GM12878 (cell line): ENCODE data around the gene P2RX1. TPM values are rescaled to one million over a fixed set of nuclear protein-coding genes. Genes with fewer than 3 reads are reported as not detected.
A peak's percentile ranks its signal among the peaks of the same experiment; 100 is the strongest.

Source experiments
- BCL11A ChIP-seq: IDR thresholded peaks from 2 replicates; pipeline ENCODE4 v1.6.1; 2011; ENCODE audit warnings: low read depth, low read length
- BHLHE40 ChIP-seq, 2 experiments: fragments of 450-650 bp in 1 of 2; IDR thresholded peaks; 2 replicates each; pipeline ENCODE4 v1.6.1; 2011 to 2017; ENCODE audit warnings: low read depth in 2 of 2, borderline replicate concordance in 1 of 2, improper control_type of control experiment in 1 of 2, low read length in 1 of 2, mild to moderate bottlenecking in 1 of 2
- CHD4 ChIP-seq: fragments of 200-600 bp; sonication (generic); IDR thresholded peaks from 2 replicates; pipeline ENCODE4 v1.6.1; 2016; ENCODE audit warnings: mild to moderate bottlenecking
- DPF2 ChIP-seq: fragments of 450-650 bp; IDR thresholded peaks from 2 replicates; pipeline ENCODE4 v1.6.1; 2017; ENCODE audit warnings: mild to moderate bottlenecking
- ESRRA ChIP-seq: IDR thresholded peaks from 2 replicates; pipeline ENCODE4 v1.6.1; 2012; ENCODE audit warnings: mild to moderate bottlenecking, low read length, improper control_type of control experiment
- FOXM1 ChIP-seq: IDR thresholded peaks from 2 replicates; pipeline ENCODE4 v1.6.1; 2012; ENCODE audit warnings: low read depth, mild to moderate bottlenecking, inconsistent platforms, low read length, moderate library complexity
- GABPA ChIP-seq: IDR thresholded peaks from 2 replicates; pipeline ENCODE4 v1.6.1; 2014; ENCODE audit warnings: antibody characterized with exemption, low read depth, mild to moderate bottlenecking, inconsistent platforms
- JUND ChIP-seq: IDR thresholded peaks from 2 replicates; pipeline ENCODE4 v1.6.1; 2012; ENCODE audit warnings: low read depth, mild to moderate bottlenecking, low read length, improper control_type of control experiment, moderate library complexity
- KAT2A ChIP-seq: conservative IDR thresholded peaks from 2 replicates; pipeline ENCODE4 v1.6.1; 2011; ENCODE audit warnings: low read depth, low read length; ENCODE audit not compliant: control insufficient read depth
- NFYA ChIP-seq: IDR thresholded peaks from 2 replicates; pipeline ENCODE4 v1.6.1; 2011; ENCODE audit warnings: low read depth, mild to moderate bottlenecking, low read length, improper control_type of control experiment, borderline replicate concordance
- RAD51 ChIP-seq: fragments of 450-650 bp; IDR thresholded peaks from 2 replicates; pipeline ENCODE4 v1.6.1; 2016; ENCODE audit warnings: moderate library complexity, mild to moderate bottlenecking, inconsistent platforms
- TCF7 ChIP-seq: IDR thresholded peaks from 2 replicates; pipeline ENCODE4 v1.6.1; 2014; ENCODE audit warnings: antibody characterized with exemption, borderline replicate concordance
- ZNF207 ChIP-seq: fragments of 450-650 bp; IDR thresholded peaks from 2 replicates; pipeline ENCODE4 v1.6.1; 2014; ENCODE audit warnings: antibody characterized with exemption, mild to moderate bottlenecking, borderline replicate concordance
- ZSCAN29 ChIP-seq: fragments of 450-650 bp; IDR thresholded peaks from 2 replicates; pipeline ENCODE4 v1.6.1; 2017; ENCODE audit warnings: mild to moderate bottlenecking, moderate library complexity
- polyA plus RNA-seq, 11 experiments: library from polyadenylated mRNA; depleted of rRNA in 4 of 11; unstranded in 6 of 11; stranded (reverse) in 5 of 11; fragments of >200 nt; fragmentation: Nextera tagmentation in 4 of 11; fragmentation: Illumina TruSeq in 1 of 11; extraction: Ambion mirVana in 4 of 11; extraction: Trizol in 1 of 11; gene quantifications; 1 replicate in 1 of 11; 2 replicates in 10 of 11; pipeline versions ENCODE4 v1.2.1 to v1.2.3, GENCODE V29; 2011 to 2016; ENCODE audit warnings: inconsistent platforms in 2 of 11, missing spikeins in 2 of 11, low read depth in 1 of 11
- total RNA-seq, 4 experiments: library from RNA; depleted of rRNA in 3 of 4; stranded (reverse); fragments of >200 nt in 3 of 4; fragmentation: Illumina TruSeq in 1 of 4; extraction: Trizol in 1 of 4; gene quantifications; 2 replicates each; pipeline versions ENCODE4 v1.2.1 to v1.2.3, GENCODE V29; 2013 to 2021
- TF ChIP-seq, protein P1 (sequence below): fragments of 450-650 bp; IDR thresholded peaks from 2 replicates; pipeline ENCODE4 v1.6.1; 2017; ENCODE audit warnings: mild to moderate bottlenecking, moderate library complexity
- TF ChIP-seq, protein P2 (sequence below): fragments of 450-650 bp; IDR thresholded peaks from 2 replicates; pipeline ENCODE4 v1.6.1; 2016; ENCODE audit warnings: mild to moderate bottlenecking
- TF ChIP-seq, protein P3 (sequence below): fragments of 450-650 bp; IDR thresholded peaks from 2 replicates; pipeline ENCODE4 v1.6.1; 2017; ENCODE audit warnings: low read depth, mild to moderate bottlenecking, moderate library complexity
- TF ChIP-seq, protein P4 (sequence below): fragments of 450-650 bp; IDR thresholded peaks from 2 replicates; pipeline ENCODE4 v1.6.1; 2017; ENCODE audit warnings: borderline replicate concordance
- TF ChIP-seq, protein P5 (sequence below): fragments of 450-650 bp; formaldehyde crosslinking; IDR thresholded peaks from 2 replicates; pipeline ENCODE4 v1.5.0; 2022; ENCODE audit warnings: mild to moderate bottlenecking, missing genetic modification characterization

P2RX1 gene
- total and polyA plus RNA-seq, 10 of the 15 experiments (the other 5 are each of a cell fraction or from before 2014, with no cell fraction given): 0.12 to 6.2 (median 3.4) TPM

DNA sequence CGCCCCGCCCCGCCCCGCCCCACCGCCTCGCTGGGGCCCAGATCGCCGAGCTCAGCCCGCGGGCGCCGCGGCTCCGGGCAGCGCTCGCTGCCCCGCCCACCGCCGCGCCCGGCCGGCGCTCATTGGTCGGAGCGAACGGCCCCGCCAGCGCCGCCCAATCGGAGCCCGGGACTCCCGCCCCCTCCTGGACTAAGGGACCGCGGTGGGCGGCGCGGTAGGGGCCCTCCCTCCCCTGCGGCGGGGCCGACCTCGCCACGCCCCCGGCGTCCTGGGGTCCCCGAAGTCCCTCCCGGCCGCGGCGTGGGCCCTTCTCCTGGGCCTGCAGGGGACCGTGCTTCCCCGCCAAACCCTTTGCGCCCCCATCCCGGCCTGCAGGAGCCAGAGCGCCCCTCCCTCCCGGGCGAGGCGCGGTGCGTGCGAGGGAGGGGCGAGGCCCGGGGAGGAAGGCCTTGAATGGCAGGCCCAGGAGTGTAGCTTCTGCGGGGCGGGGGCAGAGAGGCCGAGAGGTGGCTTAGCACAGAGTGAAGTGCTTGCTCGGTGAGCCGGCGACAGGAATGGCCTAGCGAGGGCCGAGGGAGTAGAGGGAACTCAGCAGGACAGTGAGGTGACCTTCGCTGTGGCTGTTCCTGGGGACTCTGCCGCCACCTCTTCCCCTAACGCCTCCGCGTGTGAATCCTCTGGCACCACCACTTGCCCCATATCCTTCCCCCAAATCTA lies 23.1 kb downstream of the P2RX1 start, which contains the start of gene CAMKK1 (continued):
- TF ChIP-seq, protein P1, sequence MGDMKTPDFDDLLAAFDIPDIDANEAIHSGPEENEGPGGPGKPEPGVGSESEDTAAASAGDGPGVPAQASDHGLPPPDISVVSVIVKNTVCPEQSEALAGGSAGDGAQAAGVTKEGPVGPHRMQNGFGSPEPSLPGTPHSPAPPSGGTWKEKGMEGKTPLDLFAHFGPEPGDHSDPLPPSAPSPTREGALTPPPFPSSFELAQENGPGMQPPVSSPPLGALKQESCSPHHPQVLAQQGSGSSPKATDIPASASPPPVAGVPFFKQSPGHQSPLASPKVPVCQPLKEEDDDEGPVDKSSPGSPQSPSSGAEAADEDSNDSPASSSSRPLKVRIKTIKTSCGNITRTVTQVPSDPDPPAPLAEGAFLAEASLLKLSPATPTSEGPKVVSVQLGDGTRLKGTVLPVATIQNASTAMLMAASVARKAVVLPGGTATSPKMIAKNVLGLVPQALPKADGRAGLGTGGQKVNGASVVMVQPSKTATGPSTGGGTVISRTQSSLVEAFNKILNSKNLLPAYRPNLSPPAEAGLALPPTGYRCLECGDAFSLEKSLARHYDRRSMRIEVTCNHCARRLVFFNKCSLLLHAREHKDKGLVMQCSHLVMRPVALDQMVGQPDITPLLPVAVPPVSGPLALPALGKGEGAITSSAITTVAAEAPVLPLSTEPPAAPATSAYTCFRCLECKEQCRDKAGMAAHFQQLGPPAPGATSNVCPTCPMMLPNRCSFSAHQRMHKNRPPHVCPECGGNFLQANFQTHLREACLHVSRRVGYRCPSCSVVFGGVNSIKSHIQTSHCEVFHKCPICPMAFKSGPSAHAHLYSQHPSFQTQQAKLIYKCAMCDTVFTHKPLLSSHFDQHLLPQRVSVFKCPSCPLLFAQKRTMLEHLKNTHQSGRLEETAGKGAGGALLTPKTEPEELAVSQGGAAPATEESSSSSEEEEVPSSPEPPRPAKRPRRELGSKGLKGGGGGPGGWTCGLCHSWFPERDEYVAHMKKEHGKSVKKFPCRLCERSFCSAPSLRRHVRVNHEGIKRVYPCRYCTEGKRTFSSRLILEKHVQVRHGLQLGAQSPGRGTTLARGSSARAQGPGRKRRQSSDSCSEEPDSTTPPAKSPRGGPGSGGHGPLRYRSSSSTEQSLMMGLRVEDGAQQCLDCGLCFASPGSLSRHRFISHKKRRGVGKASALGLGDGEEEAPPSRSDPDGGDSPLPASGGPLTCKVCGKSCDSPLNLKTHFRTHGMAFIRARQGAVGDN: no peak
- TF ChIP-seq CHD4: no peak
- no peak for TF ChIP-seq ZSCAN29
- no peak for TF ChIP-seq GABPA
- TF ChIP-seq JUND: no peak
- TF ChIP-seq ESRRA: no peak
- TF ChIP-seq DPF2: peak; percentile 69
- TF ChIP-seq TCF7: no peak
- no peak for TF ChIP-seq NFYA
- TF ChIP-seq, protein P2, sequence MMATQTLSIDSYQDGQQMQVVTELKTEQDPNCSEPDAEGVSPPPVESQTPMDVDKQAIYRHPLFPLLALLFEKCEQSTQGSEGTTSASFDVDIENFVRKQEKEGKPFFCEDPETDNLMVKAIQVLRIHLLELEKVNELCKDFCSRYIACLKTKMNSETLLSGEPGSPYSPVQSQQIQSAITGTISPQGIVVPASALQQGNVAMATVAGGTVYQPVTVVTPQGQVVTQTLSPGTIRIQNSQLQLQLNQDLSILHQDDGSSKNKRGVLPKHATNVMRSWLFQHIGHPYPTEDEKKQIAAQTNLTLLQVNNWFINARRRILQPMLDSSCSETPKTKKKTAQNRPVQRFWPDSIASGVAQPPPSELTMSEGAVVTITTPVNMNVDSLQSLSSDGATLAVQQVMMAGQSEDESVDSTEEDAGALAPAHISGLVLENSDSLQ: peak; percentile 95
- TF ChIP-seq, protein P3, sequence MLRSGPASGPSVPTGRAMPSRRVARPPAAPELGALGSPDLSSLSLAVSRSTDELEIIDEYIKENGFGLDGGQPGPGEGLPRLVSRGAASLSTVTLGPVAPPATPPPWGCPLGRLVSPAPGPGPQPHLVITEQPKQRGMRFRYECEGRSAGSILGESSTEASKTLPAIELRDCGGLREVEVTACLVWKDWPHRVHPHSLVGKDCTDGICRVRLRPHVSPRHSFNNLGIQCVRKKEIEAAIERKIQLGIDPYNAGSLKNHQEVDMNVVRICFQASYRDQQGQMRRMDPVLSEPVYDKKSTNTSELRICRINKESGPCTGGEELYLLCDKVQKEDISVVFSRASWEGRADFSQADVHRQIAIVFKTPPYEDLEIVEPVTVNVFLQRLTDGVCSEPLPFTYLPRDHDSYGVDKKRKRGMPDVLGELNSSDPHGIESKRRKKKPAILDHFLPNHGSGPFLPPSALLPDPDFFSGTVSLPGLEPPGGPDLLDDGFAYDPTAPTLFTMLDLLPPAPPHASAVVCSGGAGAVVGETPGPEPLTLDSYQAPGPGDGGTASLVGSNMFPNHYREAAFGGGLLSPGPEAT: no peak
- TF ChIP-seq KAT2A: no peak
- TF ChIP-seq RAD51: no peak
- peak in 1 of 2 experiments; percentile 82; a peak in 2 of 4 replicates for TF ChIP-seq BHLHE40 (IDR thresholded peaks at IDR 0.05; ENCODE audit: borderline replicate concordance in 1 of 2, low read depth in 2 of 2, low read length in 1 of 2)
- no peak for TF ChIP-seq FOXM1
- TF ChIP-seq, protein P4, sequence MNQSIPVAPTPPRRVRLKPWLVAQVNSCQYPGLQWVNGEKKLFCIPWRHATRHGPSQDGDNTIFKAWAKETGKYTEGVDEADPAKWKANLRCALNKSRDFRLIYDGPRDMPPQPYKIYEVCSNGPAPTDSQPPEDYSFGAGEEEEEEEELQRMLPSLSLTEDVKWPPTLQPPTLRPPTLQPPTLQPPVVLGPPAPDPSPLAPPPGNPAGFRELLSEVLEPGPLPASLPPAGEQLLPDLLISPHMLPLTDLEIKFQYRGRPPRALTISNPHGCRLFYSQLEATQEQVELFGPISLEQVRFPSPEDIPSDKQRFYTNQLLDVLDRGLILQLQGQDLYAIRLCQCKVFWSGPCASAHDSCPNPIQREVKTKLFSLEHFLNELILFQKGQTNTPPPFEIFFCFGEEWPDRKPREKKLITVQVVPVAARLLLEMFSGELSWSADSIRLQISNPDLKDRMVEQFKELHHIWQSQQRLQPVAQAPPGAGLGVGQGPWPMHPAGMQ: no peak
- TF ChIP-seq, protein P5, sequence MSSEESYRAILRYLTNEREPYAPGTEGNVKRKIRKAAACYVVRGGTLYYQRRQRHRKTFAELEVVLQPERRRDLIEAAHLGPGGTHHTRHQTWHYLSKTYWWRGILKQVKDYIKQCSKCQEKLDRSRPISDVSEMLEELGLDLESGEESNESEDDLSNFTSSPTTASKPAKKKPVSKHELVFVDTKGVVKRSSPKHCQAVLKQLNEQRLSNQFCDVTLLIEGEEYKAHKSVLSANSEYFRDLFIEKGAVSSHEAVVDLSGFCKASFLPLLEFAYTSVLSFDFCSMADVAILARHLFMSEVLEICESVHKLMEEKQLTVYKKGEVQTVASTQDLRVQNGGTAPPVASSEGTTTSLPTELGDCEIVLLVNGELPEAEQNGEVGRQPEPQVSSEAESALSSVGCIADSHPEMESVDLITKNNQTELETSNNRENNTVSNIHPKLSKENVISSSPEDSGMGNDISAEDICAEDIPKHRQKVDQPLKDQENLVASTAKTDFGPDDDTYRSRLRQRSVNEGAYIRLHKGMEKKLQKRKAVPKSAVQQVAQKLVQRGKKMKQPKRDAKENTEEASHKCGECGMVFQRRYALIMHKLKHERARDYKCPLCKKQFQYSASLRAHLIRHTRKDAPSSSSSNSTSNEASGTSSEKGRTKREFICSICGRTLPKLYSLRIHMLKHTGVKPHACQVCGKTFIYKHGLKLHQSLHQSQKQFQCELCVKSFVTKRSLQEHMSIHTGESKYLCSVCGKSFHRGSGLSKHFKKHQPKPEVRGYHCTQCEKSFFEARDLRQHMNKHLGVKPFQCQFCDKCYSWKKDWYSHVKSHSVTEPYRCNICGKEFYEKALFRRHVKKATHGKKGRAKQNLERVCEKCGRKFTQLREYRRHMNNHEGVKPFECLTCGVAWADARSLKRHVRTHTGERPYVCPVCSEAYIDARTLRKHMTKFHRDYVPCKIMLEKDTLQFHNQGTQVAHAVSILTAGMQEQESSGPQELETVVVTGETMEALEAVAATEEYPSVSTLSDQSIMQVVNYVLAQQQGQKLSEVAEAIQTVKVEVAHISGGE (CRISPR knock-in tag): no peak
- TF ChIP-seq ZNF207: peak; percentile 76; the same call in 1 of the 2 replicates
- TF ChIP-seq BCL11A: no peak
